Heart right ventricle (tissue), 16 donors: ENCODE data around the gene DEPDC5. TPM values are rescaled to one million over a fixed set of nuclear protein-coding genes. Genes with fewer than 3 reads are reported as not detected.

ENCODE experiments used
- ATAC-seq, 8 donors: fragments of 200-7000 bp; cut with Tn5 transposase; one replicate each; pipeline ENCODE4 v1.9.1; 2020; ENCODE audit warnings: mild to moderate bottlenecking in 8 of 8, moderate library complexity in 8 of 8, moderate number of reproducible peaks in 1 of 8
- DNase-seq, 2 donors: peaks; one replicate each; pipeline ENCODE4 v3.0.0-alpha.2; 2020
- H3K27ac ChIP-seq, 10 donors: fragments of 200-600 bp; sonication (generic) in 2 of 10; one replicate each; pipeline versions ENCODE4 v1.5.0 to v1.8.0; 2020 to 2022; ENCODE audit warnings: mild to moderate bottlenecking in 3 of 10
- H3K27me3 ChIP-seq, 7 donors: fragments of 200-600 bp; one replicate each; pipeline ENCODE4 v1.8.0; 2021 to 2022; ENCODE audit warnings: mild to moderate bottlenecking in 2 of 7
- H3K36me3 ChIP-seq, 9 donors: fragments of 200-600 bp; sonication (generic) in 1 of 9; one replicate each; pipeline versions ENCODE4 v1.5.0 to v1.8.0; 2020 to 2022; ENCODE audit warnings: mild to moderate bottlenecking in 2 of 9
- H3K4me1 ChIP-seq, 9 donors: fragments of 200-600 bp; sonication (generic) in 1 of 9; one replicate each; pipeline versions ENCODE4 v1.5.0 to v1.8.0; 2020 to 2022; ENCODE audit warnings: mild to moderate bottlenecking in 4 of 9
- H3K4me3 ChIP-seq, 10 donors: fragments of 200-600 bp; sonication (generic) in 2 of 10; one replicate each; pipeline versions ENCODE4 v1.5.0 to v1.8.0; 2020 to 2022; ENCODE audit warnings: mild to moderate bottlenecking in 7 of 10, moderate library complexity in 2 of 10
- H3K9me3 ChIP-seq, 11 donors: fragments of 200-600 bp in 10 of 11; sonication (generic) in 2 of 11; one replicate each; pipeline versions ENCODE4 v1.5.0 to v1.8.0; 2013 to 2022; ENCODE audit warnings: mild to moderate bottlenecking in 2 of 11, control low read depth in 1 of 11, moderate library complexity in 1 of 11
- WGBS, 2 donors: extraction: QIAGEN DNeasy Blood & Tissue Kit; methylation state at CpG; one replicate each; pipeline ENCODE4 v1.1.7; 2013; ENCODE audit warnings: inconsistent platforms in 1 of 2; 5-methylcytosine and 5-hydroxymethylcytosine counted together
- intact Hi-C, 10 donors: fragments of 100-400 bp; cut with DNase I; formaldehyde crosslinking; loops; one replicate each; pipeline versions ENCODE4 v1.11.1 to v1.14.2; 2022
- polyA plus RNA-seq, 2 donors: library from polyadenylated mRNA; stranded (reverse); fragments of 200-250 nt; gene quantifications; one replicate each; pipeline ENCODE4 v1.2.3, GENCODE V29; 2013
- total RNA-seq, 10 donors: library from RNA; stranded (reverse); fragmentation: NEBNext Ultra II Directional in 3 of 10; extraction: Animal tissue kit (Norgen Biotek cat#: 25700) in 3 of 10; gene quantifications; one replicate each; pipeline versions ENCODE4 v1.2.1 to v1.2.4, GENCODE V29; 2021 to 2023
- TF ChIP-seq, protein P1 (sequence below), 9 donors: fragments of 200-600 bp; sonication (generic) in 2 of 9; IDR thresholded peaks; one replicate each; pipeline versions ENCODE4 v1.5.0 to v1.8.0; 2021 to 2022; ENCODE audit warnings: antibody characterized with exemption in 9 of 9, mild to moderate bottlenecking in 5 of 9, moderate library complexity in 1 of 9
- donor health status: Arrhythmogenic right ventricular cardiomyopathy.
- donor health status: ischemic (EF 13 %, LVEDD 7.1; RV severe dilation, severe dysfunction).
- donor health status: healthy with polysubstance abuse.
- donor health status: DM: no; HTN: yes; CAD: no.
- donor health status: DM: no; HTN: no; CAD: no.
- donor health status: ischemic (EF 25% LVEDD 6.9; RV normal size, moderate dysfunction).
- donor health status: ischemic (EF 25% LVEDD 5.7; RV mildly dilated, moderate dysfunction).
- donor health status: healthy.
- donor health status: DM: yes; HTN: yes; CAD: no.
- donor health status: Ischemic cardiomyopathy.
- donor health status: ischemic (EF 35%, LVEDD 5.7; RV mildly dilated, moderate dysfunction).
- donor health status: nonischemic (EF 11% LVEDD 7.7; RV severe dilation, severe dysfunction).
- donor health status: DM: yes; HTN: yes; CAD: no.
- donor health status: PGD.
- donor health status: ischemic (EF 29% LVEDD 5.4; RV normal size, mild dysfunction).
- donor health status: nonischemic (EF 23%, LVEDD 6.1; RV moderate dilation, normal function).

The DEPDC5 gene
- total and polyA plus RNA-seq, 12 donors: 6.2 to 19.1 (median 14.4) TPM

DNA sequence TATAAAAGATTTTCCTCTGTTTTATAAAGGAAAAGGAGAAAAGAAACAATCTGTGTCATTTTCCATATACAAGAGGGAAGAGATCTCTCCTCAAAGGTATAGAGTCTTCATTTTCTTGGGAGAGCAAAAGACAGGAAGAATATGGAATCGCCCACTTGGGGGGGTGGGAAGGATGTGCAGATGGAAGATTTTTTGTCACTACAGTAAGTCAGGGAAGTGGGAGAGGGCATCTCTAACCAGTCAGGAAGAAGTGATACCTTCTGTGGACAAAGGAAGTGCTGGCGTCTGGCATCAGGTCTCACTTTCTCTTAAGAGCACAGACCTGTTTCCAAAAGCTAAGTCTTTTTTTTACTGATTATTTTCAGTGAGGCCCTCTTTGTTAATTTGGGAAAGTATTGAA lies 5.3 kb upstream of the DEPDC5 start:
- intact Hi-C loops: loop anchor here in 2 of 10 donors (10.0 kb wide), 2 partner anchors 74 to 196 kb away; partner anchors contain the start of gene YWHAH (in 1 of the 2)
- H3K27ac ChIP-seq: peak overlapping the region in 5 of 10 donors; percentile 21 to 98 (median 90)
- H3K27me3 ChIP-seq: no peaks in the 10 kb centered on the region
- DNase-seq: no peak
- H3K4me3 ChIP-seq: peak overlapping the region in 8 of 10 donors; percentile 68 to 98 (median 90)
- peaks cover 0 to 35% (median 0%) of the 10 kb centered on the region in 9 donors for H3K36me3 ChIP-seq
- no peaks in the 10 kb centered on the region for H3K9me3 ChIP-seq
- 20 to 31% methylated on average over 2 of the region's 2 CpGs for WGBS, 2 donors
- no peak for ATAC-seq
- H3K4me1 ChIP-seq: peaks cover 6 to 53% (median 38%) of the 10 kb centered on the region in 9 donors
- TF ChIP-seq, protein P1, sequence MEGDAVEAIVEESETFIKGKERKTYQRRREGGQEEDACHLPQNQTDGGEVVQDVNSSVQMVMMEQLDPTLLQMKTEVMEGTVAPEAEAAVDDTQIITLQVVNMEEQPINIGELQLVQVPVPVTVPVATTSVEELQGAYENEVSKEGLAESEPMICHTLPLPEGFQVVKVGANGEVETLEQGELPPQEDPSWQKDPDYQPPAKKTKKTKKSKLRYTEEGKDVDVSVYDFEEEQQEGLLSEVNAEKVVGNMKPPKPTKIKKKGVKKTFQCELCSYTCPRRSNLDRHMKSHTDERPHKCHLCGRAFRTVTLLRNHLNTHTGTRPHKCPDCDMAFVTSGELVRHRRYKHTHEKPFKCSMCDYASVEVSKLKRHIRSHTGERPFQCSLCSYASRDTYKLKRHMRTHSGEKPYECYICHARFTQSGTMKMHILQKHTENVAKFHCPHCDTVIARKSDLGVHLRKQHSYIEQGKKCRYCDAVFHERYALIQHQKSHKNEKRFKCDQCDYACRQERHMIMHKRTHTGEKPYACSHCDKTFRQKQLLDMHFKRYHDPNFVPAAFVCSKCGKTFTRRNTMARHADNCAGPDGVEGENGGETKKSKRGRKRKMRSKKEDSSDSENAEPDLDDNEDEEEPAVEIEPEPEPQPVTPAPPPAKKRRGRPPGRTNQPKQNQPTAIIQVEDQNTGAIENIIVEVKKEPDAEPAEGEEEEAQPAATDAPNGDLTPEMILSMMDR (IDR thresholded peaks at IDR 0.05): no peak

DNA sequence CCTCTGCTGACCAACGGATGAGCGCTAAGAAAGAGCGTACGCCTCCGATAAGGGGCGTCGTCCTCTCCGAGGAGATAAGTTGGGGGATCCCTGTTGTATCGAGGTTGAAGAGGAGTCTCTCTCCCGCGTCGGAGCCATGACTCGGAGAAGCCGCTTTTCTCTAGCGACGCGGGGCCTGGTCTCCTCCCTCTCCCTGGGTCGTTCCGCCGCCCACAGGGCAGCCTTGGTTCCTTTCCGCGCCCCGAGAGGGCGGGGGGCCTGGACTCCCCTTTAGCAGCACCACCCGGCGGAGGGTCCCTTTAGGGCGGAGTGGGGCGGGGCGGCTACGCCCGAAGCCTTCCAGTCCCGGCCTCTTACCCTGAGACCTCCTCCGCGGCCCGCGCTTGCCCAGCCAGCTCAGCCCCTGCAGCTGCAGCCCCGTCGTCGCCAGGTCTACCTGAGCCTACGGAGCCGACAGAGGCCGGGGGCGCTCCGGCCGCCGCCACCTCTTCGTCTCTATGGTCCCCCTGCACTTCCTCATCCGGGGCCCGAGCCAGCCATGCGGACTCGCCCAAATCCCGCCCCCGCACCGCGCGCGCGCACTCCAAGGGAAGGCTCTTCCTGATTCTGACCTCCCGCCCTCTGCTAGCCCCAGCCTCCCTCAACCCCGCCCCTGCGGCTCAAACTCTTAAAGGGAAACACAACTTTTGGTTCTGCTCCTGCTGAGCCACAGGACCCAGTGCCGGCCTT lies 4.0 kb upstream of the DEPDC5 start, which contains the start of gene PRR14L:
Gene PRR14L (minus strand): TSS at position 497 of the 729 bp plus-strand sequence. CDS start 11,272 bp downstream, outside the sequence.
- Histone ChIP-seq H3K36me3 (peaks cover 0 to 25% (median 0%) of the 10 kb centered on the region in 9 donors), H3K27ac (peak within 1 kb of the TSS; percentile 32 to 98 (median 90)), H3K27me3 (no peaks in the 10 kb centered on the region), H3K9me3 (no peaks in the 10 kb centered on the region), H3K4me1 (peaks cover 9 to 63% (median 45%) of the 10 kb centered on the region in 9 donors), H3K4me3 (peak within 1 kb of the TSS; percentile 68 to 98 (median 90))
- ATAC-seq: peak; percentile 91 to 95 (median 92)
- peak; percentile 99 for DNase-seq
- intact Hi-C loops: loop anchor here in 6 of 10 donors (5.0 to 10.0 kb wide), 6 partner anchors 75 to 527 kb away; partner anchors contain the start of genes PISD (in 4 of the 6) and YWHAH (in 1 of the 6)
- TF ChIP-seq, protein P1 (IDR thresholded peaks at IDR 0.05): peak in 4 of 9 donors; percentile 10 to 38 (median 28)
- 0% methylated on average over 49 to 62 of the region's 62 CpGs for WGBS, 2 donors

DNA sequence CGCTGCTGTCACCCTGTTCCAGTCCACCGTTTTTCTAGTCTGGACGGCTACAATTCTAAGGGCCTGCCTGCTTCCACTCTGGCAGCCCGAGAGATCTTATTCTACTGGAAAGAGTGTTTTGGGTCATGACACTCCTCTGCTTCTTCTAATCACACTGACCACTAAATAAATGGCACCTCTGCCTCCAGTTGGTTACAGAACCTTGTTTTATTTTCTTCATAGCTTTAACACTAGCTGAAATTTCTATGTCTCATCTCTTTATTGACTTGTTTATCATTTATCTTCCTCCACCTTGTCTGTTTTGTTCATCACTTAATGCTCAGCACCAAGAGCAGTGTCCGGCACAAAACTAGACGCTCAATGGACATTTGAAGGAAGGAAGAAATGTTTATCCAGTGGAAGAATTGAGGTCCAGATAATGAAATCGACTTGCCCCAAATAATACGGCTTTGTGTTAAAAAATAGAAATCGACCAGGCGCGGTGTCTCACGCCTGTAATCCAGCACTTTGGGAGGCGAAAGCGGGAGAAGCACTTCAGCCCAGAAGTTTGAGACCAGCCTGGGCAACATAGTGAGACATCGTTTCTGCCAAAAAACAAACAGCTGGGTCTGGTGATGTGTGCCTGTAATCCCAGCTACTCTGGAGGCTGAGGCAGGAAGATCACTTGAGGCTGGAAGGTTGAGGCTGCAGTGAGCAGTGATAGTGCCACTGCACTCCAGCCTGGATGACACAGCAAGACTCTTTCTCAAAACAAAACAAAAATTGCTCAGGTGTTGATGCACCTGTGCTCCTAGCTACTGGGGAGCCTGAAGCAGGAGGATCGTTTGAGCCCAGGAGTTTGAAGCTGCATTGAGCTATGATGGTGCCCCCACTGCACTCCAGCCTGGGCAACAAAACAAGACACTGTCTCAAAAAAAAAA lies 3.2 kb upstream of the DEPDC5 start:
- 63 to 66% methylated on average over 16 of the region's 16 CpGs for WGBS, 2 donors
- Histone ChIP-seq H3K36me3 (peaks cover 0 to 23% (median 0%) of the 10 kb centered on the region in 9 donors), H3K4me1 (peaks cover 9 to 68% (median 52%) of the 10 kb centered on the region in 9 donors), H3K27me3 (no peaks in the 10 kb centered on the region), H3K27ac (peak overlapping the region in 9 of 10 donors; percentile 61 to 98 (median 90)), H3K9me3 (no peaks in the 10 kb centered on the region), H3K4me3 (peak overlapping the region in 9 of 10 donors; percentile 68 to 98 (median 91))
- ATAC-seq: no peak
- TF ChIP-seq, protein P1 (IDR thresholded peaks at IDR 0.05): no peak
- intact Hi-C loops: loop anchor here in 5 of 10 donors (5.0 to 10.0 kb wide), 4 partner anchors 86 to 528 kb away; partner anchors contain the start of gene PISD (in 4 of the 5)
- DNase-seq: no peak
